TTC549 (cell line): Measurements from ENCODE around the gene SIL1.
"Not testable (repeated sequence)": the region's sequence is repeated elsewhere in the genome, so short reads cannot be mapped to it uniquely, and the experiment has no call there.

Experiments used
- FAIRE-seq: peaks from 2 replicates; lab custom pipeline; 2012; peaks lifted over from hg19 to GRCh38; lab: Jason Lieb, UNC

SIL1 gene

DNA sequence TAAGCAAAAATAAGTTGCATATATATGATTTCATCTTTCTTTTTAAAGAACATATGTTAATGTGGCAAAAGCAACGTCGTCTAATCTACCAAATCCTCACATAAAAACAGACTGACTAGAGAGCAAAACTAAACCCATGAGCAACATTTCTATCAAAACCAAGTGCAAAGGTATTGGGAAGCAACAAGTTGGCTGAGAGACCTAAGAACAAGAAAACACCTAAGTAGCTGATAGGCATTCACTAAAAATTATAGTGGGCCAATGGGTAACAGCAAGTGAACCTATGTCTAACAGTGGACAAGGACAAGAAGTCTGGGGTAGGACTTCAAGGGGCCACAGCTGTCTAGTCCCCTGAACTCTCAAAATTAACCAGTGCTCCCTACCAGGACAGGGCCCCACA, 130.1 kb downstream of the SIL1 start:
- FAIRE-seq: no peak

DNA sequence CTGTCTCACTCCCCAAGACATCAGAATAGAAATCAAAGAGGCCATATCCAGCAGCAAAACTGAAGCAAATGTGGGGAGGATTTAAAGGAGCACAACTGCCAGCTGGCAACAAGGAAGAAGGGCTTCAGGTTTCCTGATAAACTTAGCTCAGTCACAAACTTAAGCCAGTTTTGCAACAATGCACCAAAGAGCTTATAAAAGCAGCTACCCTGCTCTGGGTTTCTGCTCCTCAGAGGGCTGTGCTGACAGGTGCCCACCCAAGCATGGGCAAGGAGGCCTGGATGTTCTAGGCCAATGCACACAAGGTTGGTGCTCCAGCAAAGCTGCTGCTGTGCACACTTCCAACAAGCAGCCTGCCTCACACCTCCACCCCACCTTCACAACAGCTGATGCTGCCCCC, 132.9 kb downstream of the SIL1 start:
- no peak for FAIRE-seq

DNA sequence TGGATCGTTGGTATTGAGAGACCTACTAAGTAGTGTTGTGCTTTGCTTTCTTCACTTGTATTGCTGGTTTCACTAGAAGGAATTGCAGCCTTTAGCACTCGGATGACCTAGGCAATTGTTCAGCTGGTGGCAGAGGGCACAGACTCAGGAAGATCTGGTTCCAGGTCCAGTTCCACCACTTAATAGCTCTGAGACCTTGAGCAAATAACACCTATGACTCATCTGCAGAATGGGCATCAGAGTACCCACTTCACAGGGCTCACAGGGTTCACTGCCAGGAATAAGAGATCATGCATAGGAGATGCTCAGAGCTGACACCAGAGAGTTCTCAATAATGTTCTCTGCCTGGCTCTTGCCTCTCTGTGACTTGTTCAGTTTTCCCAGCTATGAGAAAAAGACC, 133.6 kb downstream of the SIL1 start:
- FAIRE-seq: no peak

DNA sequence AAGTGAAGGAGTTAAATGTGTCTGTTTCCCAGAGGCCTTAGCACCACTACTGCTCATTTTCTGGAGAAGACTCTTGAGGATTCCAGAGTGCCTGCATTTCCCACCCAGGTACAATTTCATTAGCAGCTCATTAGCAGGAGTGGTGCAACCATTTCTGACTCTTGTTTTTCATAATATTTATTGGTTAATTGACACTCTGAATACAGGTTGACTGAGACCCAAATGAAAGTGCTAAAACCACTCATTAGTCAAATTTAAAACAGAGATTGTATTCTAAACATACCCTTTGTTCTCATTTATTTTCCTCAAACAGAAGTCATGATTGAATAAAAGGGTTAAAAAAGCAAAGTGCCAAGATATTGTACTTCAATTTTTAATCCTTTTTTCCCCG, 134.5 kb downstream of the SIL1 start:
- no peak for FAIRE-seq

DNA sequence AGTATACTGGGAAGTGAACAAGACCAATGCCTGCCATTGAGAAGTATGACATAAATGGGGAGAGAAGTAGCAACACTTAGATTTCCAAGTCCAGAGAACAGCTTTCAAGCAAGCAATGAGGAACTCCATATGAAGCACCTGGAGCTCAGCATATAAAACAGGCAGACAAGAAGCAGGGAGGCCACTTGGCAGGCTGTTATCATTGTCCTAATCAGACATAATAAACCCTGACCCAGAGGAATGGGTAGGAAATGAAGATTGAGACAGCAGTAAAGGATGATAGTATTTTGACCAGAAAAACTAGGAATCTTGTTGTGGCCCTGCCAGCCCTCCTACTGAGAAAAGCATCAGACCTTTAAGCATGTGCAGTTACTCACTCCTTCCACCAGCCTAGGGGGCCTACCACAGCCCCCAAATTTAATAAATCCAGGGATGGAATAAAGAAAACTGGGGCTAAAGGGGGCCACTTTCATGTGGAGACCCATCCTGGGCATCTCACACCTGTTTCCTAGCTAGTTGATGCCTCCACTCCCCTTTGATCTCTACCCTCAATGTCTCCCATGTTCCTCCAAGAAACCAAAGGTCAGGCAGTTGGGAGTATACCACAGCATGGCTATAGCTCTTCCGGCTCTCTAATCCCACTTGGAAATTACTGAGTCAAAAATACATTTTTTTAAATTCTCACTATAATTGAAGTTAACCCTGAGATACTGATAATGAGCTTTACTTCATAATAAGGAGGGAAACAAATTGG, 135.1 kb downstream of the SIL1 start:
- no peak for FAIRE-seq

- FAIRE-seq: no peak
Observed at GRCh38 chr5:139061856-139062255, 136.3 kb downstream of the SIL1 start.

GRCh38 chr5:139061274-139061673, 136.9 kb downstream of the SIL1 start:
- FAIRE-seq: no peak

DNA sequence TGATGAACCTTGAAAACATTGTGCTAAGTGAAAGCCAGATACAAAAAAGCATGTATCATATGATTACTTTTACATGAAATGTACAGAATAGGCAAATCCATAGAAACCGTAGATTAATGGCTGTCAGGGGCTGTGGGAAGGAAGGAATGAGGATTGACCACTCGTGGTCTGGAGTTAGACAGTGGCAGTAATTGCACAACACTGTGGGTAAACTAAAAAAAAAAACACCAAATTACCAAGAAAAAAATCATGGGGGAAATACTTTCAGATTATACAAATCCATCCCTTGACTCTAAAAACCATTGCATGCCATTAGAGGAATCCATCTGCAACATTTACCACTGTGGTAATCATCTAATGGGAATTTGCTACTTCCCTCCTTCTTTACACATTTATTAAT, 140.0 kb downstream of the SIL1 start:
- FAIRE-seq: no peak

GRCh38 chr5:139057045-139057939, 140.9 kb downstream of the SIL1 start:
- not testable (repeated sequence) for FAIRE-seq

- FAIRE-seq: no peak
Observed at GRCh38 chr5:139052975-139053374, 145.2 kb downstream of the SIL1 start.

- no peak for FAIRE-seq
Observed at GRCh38 chr5:139051392-139051791, 146.8 kb downstream of the SIL1 start.

DNA sequence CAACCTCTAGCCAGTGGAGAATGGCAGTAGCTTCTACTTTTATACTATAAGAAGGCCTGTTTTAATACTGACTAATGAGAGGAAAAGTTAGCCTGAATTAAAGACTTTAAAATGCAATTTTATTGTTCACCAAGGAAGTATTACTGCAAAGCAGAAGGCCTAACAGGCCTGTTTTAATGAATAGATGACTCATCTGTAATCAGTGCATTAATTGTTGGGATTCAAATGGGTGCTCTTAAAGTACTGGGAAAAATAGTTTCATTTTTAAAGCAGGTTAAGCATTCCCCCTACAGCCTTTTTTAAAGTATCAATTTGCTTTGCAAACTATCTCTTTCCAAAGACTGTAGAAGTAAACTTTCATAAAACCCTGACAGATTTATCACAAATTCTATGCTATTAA, 147.7 kb downstream of the SIL1 start:
- no peak for FAIRE-seq

DNA sequence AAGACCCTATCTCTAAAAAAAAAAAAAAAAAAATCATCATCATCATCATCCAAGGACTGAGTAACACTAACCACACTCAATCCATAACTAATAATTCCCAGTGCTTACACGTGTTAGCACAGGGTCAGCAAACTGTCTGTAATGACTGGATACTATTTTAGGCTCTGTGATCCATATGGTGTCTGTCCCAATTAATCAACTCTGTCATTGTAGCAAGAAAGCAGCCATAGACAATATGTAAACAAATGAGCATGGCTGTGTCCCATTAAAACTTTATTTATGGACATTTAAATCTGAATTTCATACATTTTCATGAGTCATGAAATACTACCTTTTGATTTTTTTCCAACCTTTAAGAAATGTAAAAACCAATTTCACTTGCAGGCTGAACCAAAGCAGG, 148.4 kb downstream of the SIL1 start:
- FAIRE-seq: no peak

- FAIRE-seq: no peak
Observed at GRCh38 chr5:139046551-139046950, 151.6 kb downstream of the SIL1 start.

DNA sequence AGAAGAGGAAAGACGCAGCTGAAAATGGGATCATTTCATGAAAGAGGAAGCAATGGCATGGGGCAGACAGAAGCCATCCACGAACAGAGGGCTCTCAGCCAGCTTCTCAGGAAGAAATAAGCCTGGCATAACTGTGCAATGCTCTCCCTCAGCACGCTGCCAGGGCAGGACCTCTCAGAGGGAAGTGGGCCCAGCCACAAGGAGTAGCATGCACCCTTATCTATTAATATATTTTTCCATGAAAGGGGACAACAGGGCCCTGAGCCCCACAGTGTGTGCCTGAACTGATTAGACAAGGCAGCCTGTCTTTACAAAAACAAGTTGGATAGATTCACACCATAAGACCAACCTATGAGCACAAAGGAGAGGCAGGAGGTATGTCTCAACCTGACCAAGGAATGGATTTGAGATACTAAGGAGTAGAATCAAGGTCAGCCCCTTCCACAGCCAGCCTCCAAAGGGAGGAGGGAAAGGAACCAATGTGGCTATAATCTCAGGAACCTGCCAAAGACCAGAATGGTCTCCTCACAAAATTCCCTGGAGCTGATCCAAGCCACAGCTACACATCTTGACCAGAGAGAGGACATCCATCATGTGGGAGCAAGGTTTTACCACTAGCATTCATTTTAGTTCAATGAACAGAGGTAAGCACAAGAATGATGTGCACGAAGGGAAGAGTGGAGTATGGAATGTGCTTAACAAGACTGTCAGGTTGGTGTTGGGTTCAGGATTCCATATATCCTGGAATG, 154.8 kb downstream of the SIL1 start:
- no peak for FAIRE-seq

DNA sequence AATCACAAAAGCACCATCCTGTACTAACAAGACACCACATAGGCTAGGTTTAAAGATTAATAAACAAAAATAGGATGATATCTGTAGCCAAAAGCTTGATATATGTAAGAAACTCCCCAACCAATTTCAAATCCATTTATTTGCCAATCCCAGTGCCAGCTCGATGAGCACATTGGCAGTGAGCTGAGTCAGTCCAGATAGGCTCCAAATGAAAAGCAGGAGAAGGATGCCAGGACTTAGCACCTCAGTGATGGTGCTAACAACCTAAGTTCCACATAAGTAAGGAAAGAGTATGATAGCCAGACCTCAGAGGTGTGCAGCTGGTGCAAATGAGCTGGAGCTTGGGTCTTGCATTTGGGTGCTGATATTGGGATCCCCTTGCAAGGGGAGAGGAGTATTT, 158.1 kb downstream of the SIL1 start:
- FAIRE-seq: no peak

- no peak for FAIRE-seq
Observed at GRCh38 chr5:139038613-139039305, 159.4 kb downstream of the SIL1 start.

GRCh38 chr5:139037732-139038131, 160.4 kb downstream of the SIL1 start:
- no peak for FAIRE-seq

- FAIRE-seq: not testable (repeated sequence)
Observed at GRCh38 chr5:139036332-139036731, 161.8 kb downstream of the SIL1 start.

DNA sequence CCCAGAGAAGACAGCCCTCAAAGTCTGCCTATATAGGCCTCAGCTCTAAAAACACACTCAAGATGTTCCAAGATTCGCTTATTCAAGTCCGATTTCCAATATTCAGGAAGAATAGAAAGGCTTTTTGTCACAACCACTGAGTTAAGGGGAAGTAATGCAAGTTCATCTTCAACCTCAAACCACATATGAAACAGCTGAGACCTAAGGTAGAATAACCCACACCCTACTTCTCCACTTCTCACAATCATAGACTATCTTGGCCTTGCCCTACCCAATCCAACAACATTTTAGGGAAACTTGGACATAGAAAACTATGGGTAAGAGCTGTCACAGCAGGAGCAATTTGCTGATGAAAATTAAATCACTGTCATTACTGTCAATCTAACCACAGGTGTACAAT, 171.0 kb downstream of the SIL1 start:
- FAIRE-seq: no peak

DNA sequence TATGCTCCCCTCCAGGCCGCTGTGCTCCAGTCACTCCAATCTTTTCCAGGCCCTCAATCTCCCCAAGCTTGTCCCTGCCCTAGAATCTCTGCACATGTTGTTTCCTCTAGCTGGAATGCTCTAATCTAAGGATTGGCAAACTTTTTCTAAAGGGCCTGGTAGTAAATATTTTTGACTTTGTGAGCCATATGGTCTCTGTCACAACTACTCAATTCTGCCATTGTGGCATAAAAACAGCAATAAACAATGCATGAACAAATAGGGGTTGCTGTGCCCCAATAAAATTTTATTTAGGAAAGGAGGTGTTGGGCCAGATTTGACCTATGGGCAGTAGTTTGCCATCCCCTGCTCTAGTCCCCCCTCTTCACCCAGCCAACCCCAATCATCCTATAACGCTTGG, 172.5 kb downstream of the SIL1 start:
- no peak for FAIRE-seq

DNA sequence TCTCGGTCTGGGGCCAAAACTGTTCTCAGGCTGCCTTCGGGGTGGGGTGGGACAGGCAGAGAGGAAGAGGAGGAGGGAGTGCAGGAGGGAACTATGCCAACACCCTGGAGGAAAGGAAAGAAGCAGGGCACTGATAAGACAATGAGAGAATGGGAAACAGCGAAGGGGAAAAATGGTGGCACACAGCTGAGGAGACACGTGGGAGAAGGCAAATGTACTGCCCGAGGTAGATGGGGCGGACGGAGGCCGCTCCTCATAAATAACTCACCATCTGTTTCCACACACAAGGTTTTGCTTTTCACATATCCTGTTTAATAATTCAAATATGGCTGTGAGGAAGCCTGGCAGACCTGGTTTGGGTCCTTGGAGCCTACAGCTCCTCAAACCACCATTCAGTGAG, 174.9 kb downstream of the SIL1 start:
- FAIRE-seq: no peak
